Hematopoietic multipotent progenitor cell treated with erythropoietin and hydrocortisone succinate and interleukin-3 and kit ligand, for 17 days (in vitro differentiated cells): ENCODE results near the gene MYBPHL.
A peak's percentile ranks its signal among the peaks of the same experiment; 100 is the strongest.

Experiments used
- DNase-seq: peaks from one replicate; pipeline ENCODE4 v3.0.0-alpha.2; 2015; ENCODE audit warnings: low spot score

MYBPHL gene

GRCh38 chr1:109279615-109280278, 27.1 kb downstream of the MYBPHL start:
- no peak for DNase-seq

GRCh38 chr1:109277434-109278204, 29.2 kb downstream of the MYBPHL start:
- DNase-seq = peak; percentile 78

- DNase-seq = no peak
Observed at GRCh38 chr1:109275706-109276345, 31.0 kb downstream of the MYBPHL start.

GRCh38 chr1:109274533-109275476, 32.0 kb downstream of the MYBPHL start:
- no peak for DNase-seq

GRCh38 chr1:109273570-109274288, 33.1 kb downstream of the MYBPHL start:
- DNase-seq = no peak

GRCh38 chr1:109272831-109273547, 33.8 kb downstream of the MYBPHL start:
- no peak for DNase-seq

- no peak for DNase-seq
Observed at GRCh38 chr1:109272021-109272799, 34.6 kb downstream of the MYBPHL start.

GRCh38 chr1:109271458-109271857, 35.4 kb downstream of the MYBPHL start:
- DNase-seq = no peak

- no peak for DNase-seq
Observed at GRCh38 chr1:109270623-109271317, 36.0 kb downstream of the MYBPHL start.

GRCh38 chr1:109269981-109270622, 36.7 kb downstream of the MYBPHL start:
- no peak for DNase-seq

GRCh38 chr1:109269212-109269980, 37.4 kb downstream of the MYBPHL start:
- DNase-seq = no peak

GRCh38 chr1:109268431-109269211, 38.2 kb downstream of the MYBPHL start:
- no peak for DNase-seq

GRCh38 chr1:109267743-109268300, 39.0 kb downstream of the MYBPHL start:
- no peak for DNase-seq

GRCh38 chr1:109266965-109267364, 39.8 kb downstream of the MYBPHL start:
- DNase-seq = no peak

- no peak for DNase-seq
Observed at GRCh38 chr1:109265741-109266330, 41.0 kb downstream of the MYBPHL start.

- no peak for DNase-seq
Observed at GRCh38 chr1:109265016-109265415, 41.8 kb downstream of the MYBPHL start.
